HG03159 (cell line): ENCODE results near the gene STAT3.
"Not testable (repeated sequence)": the region's sequence is repeated elsewhere in the genome, so short reads cannot be mapped to it uniquely, and the experiment has no call there.

Experiments used
- ATAC-seq: cut with Tn5 transposase; IDR thresholded peaks from one replicate; pipeline ENCODE4 v1.9.1; 2021; ENCODE audit warnings: mild to moderate bottlenecking, moderate library complexity; ENCODE audit not compliant: unreplicated experiment

STAT3 gene

DNA sequence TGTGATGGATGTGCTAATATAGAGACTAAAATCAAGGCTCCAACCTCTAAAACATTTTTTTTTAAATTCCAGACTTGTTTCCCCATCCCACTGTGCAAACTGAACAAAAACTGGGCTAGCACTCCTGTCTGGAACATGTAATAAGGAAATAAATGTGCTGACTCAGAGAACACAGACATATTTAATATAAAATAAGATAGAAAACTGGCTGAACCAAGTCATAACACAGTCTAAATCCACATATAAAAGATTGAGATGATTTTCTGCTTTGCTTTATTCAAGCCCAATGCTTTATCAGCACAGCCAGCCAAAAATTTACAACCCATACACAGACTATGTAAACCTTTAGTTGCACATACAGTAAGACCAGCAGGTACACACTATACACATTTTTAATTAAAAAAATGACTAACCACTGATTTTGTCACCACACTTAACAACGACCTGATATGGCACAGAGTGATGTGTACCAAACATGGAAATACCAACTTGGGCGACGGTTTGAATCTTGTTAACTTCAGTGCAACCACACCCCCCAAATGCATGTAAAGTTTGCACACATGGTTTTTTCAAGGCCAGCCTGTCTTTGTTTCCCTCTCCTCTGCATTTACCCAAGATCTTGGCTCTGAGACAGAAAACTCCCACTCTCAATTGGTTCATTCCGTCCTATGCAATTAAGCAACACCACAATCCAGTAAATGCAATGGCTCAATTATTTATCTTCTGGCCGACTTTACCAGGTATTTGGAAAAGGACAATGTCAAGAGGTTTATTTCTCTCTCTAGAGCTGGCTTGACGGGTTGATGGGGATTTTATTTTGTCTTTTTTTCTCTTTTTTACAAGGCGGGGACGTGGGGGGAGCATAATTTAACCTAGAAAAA lies 1.2 kb downstream of the STAT3 start:
- ATAC-seq, result no peak

DNA sequence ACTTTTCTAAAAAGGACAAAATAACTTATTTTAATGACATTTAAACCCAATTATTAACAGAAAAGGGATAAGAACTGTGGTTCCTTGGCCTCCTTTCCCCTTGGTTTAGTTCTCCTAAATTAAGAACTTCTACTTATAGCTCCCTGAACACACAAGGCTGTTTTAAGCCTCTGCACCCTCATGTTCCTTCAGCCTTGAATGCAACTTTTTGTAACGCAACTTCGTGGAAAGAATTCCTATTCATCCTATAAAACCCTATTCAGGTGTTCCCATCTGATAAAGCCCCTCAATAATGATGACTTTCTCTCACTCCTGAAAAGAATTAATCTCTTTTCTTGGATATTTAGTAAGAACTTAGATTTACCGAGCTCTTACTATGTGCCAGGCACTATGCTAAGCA lies 6.3 kb downstream of the STAT3 start:
- ATAC-seq, result no peak

DNA sequence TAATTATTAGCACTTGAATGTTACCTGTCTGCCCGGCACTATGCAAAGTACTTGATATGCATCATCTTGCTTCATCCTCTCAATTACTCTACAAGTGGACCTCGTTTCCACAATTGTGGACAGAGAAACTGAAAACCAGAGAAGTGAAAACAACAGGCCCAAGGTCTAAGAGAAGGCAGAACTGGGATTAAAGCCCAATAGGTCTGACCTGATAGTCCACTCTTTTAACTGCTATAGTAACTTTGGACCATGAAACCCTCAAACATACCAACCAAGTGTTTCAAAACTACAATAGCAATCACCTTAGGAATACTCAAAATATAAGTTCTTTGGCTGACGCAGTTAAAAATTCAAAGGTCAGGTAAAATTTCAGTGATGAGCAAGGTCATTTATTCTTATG lies 7.3 kb downstream of the STAT3 start:
- ATAC-seq, result no peak

DNA sequence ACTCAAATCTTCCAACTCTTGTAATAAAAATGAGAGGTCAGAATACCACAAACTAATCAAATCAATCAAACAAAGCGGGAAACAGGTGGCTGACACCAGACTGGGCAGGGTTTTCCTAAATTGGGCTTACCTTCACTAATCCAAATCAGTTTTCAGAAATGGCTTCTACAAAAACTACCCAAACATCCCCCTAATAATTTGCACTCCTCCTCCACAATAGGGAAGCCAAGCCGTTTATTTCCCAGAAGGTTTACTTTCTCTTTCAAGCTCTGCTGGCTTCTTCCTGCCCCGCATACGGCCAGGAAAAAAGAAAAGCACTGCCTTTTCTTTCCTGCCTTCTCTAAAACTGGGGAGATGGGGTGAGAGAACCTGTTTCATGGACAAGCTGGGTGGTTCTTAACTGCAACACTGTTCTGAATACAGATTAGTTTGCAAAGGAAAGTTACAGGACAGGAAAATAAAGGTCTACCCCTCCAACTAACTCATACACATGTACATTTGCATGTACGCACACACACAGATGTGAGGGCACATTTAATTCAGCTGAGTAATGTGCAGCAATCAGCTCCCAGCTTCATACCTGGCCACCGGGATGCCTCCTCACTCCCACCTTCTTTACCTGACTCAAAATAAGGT lies 9.2 kb downstream of the STAT3 start:
- ATAC-seq, result no peak

DNA sequence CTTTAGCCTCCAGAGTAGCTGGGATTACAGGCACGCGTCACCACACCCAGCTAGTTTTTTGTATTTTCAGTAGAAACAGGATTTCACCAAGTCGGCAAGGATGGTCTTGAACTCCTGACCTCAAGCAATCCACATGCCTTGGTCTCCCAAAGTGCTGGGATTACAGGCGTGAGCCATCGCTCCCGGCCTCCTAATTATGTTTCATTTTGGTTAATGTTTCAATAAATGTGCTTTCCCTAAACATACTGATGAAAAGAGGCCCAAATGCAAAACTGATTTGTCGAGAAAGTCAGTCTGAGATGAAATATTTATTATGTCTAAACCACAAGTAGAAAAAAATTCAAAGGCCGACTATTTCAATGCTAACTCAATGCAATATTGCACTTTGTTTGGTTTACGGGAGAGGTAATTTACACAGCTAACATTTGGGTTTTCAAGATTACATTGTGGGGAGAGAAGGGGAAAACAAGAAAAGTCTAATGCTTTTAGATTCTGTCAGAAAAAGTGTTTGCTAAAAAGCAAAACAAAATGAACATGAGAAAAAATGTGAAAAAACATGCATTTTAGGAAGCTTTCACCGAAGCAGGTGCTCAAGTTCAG lies 9.8 kb downstream of the STAT3 start:
- ATAC-seq, result no peak

DNA sequence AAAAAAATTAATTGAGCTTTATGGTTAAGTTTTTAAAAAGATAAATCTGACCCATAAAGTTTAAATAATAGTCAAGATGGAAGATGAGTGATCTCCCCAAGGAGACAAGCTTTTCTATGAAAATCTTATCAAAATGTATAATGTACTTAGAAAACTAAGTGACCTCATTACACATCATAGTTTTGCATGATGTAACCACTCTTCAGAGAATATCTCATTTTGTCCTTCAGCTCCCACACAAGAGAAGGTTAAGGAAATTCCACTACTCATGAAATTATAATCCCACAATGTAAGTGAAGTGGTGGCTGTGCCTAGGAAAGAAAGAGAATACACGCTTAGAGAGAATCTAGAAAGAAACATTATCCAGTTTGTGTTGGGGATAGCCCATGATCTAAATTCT lies 14.3 kb downstream of the STAT3 start:
- ATAC-seq, result no peak

DNA sequence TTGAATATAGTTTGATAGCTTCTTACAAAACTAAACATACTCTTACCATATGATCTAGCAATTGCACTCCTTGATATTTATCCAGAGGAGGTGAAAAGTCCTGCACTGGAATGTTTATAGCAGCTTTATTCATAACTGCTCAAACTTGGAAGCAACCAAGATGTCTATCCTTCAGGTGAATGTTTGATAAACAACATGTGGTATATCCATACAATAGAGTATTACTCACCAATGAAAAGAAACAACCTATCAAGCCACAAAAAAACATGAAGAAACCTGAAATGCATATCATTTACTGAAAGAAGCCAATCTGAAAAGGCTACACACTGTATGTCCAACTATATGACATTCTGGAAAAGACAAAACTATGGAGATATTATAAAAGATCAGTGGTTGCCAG lies 16.1 kb downstream of the STAT3 start:
- no peak for ATAC-seq

DNA sequence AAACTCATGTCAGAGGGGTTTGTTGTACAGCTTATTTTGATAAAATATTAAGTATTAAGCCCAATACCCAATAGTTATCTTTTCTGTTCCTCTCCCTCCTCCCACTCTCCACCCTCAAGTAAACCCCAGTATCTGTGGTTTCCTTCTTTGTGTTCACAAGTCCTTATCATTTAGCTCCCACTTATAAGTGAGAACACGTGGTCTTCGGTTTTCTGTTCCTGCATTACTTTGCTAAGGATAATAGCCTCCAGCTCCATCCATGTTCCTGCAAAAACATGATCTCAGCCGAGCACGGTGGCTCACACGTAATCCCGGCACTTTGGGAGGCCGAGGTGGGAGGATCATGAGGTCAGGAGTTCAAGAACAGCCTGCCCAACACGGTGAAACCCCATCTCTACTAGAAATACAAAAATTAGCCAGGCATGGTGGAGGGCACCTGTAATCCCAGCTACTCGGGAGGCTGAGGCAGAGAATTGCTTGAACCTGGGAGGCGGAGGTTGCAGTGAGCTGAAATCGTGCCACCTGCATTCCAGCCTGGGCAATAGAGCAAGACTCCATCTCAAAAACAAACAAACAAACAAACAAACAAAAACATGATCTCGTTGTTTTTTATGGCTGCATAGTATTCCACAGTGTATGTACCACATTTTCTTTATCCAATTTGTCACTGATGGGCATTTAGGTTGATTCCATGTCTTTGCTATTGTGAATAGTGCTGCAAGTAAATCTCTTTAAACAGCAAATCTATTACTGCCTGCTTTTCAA lies 19.3 kb downstream of the STAT3 start:
- ATAC-seq, result not testable (repeated sequence)

DNA sequence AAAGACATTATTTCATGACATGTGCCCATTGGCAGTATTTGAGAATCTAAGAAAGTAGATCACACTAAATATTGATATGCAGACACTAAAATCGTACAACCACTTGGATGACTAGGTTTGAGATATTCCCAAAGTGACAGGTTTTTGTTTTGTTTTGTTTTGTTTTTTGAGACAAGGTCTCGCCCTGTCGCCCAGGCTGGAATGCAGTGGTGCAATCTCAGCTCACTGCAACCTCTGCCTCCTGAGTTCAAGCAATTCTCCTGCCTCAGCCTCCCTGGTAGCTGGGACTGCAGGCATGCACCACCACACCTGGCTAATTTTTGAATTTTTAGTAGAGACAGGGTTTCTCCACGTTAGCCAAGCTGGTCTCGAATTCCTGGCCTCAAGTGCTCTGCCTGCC lies 19.9 kb downstream of the STAT3 start:
- not testable (repeated sequence) for ATAC-seq

DNA sequence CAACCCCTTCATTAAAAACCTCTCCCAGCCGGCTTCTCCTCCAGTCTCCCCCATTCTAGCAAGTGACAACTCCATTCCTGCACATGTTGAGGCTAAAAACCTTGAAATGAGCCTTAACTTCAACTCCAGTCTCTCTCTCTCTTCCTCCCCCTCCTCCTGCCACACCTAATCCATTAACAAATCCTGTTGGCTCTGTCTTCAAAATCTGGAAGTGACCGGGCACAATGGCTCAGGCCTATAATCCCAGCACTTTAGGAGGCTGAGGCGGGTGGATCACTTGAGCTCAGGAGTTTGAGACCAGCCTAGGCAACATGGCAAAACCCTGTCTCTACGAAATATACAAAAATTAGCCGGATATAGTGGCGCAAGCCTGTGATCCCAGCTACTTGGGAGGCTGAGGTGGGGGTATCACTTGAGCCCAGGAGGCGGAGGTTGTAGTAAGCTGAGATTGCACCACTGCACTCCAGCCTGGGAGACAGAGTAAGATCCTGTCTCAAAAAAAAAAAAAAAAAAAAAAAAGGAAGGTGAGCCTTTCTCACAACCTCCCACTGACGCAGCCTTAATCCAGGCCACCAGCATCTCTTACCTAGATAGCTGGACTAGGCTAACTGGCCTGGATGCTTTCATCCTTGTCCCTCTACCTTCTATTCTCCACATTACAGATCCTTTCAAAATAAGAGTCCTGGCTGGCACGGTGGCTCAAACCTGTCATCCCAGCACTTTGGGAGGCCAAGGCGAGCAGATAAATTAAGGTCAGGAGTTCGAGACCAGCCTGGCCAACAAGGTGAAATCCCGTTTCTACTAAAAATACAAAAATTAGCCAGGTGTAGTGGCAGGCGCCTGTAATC lies 21.8 kb downstream of the STAT3 start:
- not testable (repeated sequence) for ATAC-seq

DNA sequence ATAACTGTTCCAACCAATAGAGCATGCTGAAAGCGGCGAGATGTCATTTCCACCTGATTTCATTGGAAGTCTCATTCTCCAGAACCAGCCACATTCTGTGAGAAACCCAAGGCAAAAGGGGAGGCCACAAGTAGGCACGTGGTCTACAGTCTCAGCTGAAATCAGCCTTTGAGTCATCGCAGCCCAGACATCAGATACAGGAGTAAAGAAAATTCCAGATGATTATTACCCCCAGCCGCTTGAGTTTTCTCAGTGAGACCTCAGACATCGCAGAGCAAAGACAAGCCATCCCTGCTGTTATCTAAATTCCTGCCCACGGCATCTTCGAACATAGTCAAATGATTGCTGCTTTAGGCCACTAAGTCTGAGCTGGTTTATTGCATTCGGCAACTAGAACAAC lies 23.1 kb downstream of the STAT3 start:
- ATAC-seq, result no peak

DNA sequence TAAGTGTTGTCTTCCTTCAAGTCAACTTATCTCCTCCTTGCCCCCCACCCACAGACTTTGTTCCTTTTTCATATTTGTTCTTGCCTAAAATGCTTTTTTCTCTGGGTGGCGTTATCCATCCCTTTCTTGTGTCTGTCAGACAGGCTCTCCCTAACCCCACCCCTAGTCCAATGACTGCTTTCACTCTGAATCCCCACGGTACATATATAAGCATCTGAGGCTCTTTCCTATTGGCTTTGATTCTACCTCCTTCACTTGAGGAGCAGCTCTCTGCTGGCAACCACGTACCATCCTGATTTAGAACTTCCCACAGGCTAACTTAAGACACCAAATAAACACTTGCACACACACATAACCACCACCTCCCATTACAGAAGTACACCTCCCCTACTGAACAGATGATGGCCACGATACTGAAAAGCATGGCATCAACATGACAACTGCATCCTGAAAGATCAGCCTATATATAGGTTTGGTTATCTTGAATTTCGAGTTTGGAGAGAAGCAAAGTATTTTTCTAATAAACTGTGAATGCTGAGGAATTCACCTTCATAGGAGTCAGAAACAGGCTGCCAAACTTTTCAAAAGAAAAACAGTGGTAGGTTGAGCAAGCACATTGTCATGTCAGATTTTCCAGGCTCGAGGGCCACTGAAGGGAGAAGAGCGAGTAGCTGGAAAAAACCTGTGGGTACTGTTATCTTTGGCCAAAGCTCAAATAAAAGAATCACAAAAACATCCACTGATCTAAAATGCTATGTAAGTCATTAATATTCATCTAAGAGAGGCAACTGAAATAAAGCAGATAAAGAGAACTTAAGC lies 24.3 kb downstream of the STAT3 start:
- no peak for ATAC-seq

DNA sequence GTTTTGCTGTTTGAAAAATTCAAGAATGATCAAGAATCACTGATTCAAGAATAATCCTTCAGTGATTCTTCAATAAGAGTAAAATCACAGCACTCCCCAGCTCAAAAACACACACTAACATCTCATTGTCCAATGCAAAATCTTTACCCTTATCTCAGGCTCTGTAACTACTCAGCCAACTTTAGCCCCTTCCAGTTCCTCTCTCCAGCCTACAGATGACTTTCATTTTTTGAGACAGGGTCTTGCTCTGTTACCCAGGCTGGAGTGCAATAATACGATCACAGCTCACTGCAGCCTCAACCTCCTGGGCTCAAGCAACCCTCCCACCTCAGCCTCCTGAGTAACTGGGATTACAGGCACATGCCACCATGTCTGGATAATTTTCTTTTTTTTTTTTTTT lies 25.0 kb downstream of the STAT3 start:
- ATAC-seq, result no peak

DNA sequence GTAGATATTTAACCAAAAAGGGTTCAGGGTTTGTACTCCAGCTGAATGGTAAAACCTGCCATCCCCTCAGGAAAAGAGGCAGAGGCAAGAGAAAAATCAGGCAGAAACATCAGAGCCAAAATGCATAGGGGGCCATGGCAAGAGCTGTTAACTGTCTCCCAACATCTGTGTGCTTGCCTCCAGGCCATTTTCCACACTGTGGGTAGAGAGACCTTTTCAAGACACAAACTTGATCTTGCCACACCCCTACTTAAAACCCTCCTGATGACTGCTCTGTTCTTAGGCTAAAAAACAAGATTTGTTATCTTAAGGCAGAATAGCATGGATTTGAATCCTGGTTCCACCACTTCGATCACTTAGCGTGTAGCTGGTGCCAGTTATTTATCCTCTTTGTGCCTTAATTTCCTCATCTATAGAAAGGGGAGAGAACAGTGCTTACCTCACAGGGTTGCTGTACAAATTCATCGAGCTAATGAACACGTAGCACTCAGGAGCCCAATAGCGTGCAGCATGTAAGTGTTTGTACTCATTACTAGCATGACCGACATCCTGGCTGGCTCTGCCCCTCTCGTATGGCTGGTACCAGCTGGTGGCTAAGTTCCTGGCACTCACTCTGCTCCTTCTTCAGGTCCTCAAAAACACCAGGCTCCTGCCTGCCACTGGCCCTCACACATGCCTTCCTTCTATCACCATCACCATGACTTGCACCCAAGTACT lies 25.8 kb downstream of the STAT3 start:
- ATAC-seq, result no peak

DNA sequence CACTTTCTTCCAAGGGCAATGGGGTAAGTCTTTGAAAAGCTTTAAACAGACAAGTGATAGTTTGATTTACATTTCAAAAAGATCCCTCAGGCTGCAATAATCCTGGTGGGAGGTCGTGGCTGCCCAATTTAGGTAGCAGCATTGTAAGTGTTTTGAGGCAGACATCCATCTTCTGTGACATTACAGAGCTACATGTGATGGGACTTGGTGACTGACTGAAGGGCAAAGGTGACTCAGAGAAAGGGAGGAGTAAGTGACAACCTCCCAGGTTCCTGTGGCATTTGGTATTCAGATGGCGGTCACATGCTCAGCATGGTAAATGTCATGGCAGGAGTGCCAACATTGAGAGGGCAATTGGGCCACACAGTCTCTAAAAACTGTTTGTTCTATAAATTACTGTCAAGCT lies 26.5 kb downstream of the STAT3 start:
- ATAC-seq, result no peak

DNA sequence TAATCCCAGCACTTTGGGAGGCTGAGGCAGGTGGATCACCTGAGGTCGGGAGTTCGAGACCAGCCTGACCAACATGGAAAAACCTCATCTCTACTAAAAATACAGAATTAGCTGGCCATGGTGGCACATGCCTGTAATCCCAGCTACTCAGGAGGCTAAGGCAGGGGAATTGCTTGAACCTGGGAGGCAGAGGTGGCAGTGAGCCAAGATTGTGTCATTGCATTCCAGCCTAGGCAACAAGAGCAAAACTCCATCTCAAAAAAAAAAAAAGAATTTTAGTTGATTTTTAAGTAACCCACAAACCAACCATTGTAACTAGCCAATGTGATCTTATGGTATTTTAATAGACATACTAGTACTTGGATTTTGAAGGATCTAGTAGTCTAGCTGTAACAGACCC lies 27.9 kb downstream of the STAT3 start:
- ATAC-seq, result not testable (repeated sequence)

DNA sequence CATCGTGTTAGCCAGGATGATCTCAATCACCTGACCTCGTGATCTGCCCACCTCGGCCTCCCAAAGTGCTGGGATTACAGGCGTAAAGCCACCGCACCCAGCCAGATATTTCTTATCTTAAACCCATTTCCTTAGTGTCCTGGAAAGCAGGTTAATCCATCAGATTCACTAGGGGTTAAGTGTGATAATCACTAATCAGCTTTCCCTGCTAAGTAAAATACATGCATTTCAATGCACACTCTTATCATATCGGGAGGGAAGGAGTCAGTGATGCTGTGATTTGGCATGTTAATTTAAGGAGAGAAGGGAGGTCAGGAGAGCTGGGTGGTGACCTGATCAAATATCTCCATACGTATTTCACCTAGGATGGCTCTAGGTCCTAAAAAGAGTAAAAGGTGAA lies 29.1 kb downstream of the STAT3 start:
- ATAC-seq, result no peak

DNA sequence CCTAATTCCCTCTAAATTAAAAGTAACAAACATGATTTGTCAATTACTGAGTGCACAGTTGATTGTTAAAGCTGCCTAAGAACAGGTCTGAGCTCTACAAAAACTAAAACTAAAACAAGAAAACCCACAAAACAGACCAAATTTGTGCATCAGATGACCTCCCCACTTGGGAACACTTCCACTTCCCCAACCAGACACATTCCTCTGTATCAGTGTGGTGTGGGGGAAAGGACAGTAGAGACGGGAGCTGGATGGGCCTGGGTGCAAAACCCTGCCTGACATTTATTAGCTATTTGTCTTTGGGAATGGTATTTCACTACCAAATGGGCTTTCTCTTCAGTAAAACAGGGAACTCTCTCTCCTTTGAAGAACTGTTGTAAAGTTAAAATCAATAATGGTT lies 29.8 kb downstream of the STAT3 start:
- ATAC-seq, result no peak
